Caco-2 (cell line): Measurements from ENCODE around the gene IPO13. TPM values are rescaled to one million over a fixed set of nuclear protein-coding genes. Genes with fewer than 3 reads are reported as not detected.

Experiments
- BruUV-seq: library from RNA; stranded (reverse); fragments of 400-500 nt; replicated peaks from 2 replicates; lab custom pipeline; 2021; lab: Mats Ljungman, UMichigan
- CTCF ChIA-PET: fragments of 300-600 bp; sonication (Branson Sonifier 250); formaldehyde crosslinking; loops from one replicate; lab custom pipeline; 2022; ENCODE audit warnings: antibody characterized with exemption; lab: Charles Lee
- POLR2A ChIA-PET: fragments of 300-600 bp; sonication (Branson Sonifier 250); formaldehyde crosslinking; loops from one replicate; lab custom pipeline; 2022; ENCODE audit warnings: antibody characterized with exemption; lab: Charles Lee
- DNase-seq, 2 experiments: peaks; one replicate each; pipeline versions ENCODE4 v3.0.0 to v3.0.0-alpha.2; 2020 to 2022
- H3K27me3 ChIP-seq: replicated peaks from 2 replicates; pipeline ENCODE4 v1.6.0; 2011; ENCODE audit warnings: low read length; ENCODE audit not compliant: control insufficient read depth, insufficient read depth
- H3K36me3 ChIP-seq: 2 replicates; pipeline ENCODE4 v1.5.1; 2011; ENCODE audit warnings: low read length; ENCODE audit not compliant: control insufficient read depth, insufficient read depth
- H3K4me1 ChIP-seq: fragments of 250-450 bp; sonication (Bioruptor Pico); 2 replicates; pipeline ENCODE4 v1.5.1; 2020; ENCODE audit warnings: mild to moderate bottlenecking
- H3K4me3 ChIP-seq: 2 replicates; pipeline ENCODE4 v1.5.1; 2011; ENCODE audit warnings: low read depth, mild to moderate bottlenecking, control low read depth, low read length
- H3K9me3 ChIP-seq: fragments of 250-450 bp; sonication (Bioruptor Pico); 2 replicates; pipeline ENCODE4 v1.5.1; 2020; ENCODE audit warnings: mild to moderate bottlenecking, moderate library complexity
- H3K27ac Mint-ChIP-seq: one replicate; pipeline ENCODE4 v1.8.0; 2022; ENCODE audit warnings: mixed read lengths; ENCODE audit not compliant: unreplicated experiment
- H3K27me3 Mint-ChIP-seq: one replicate; pipeline ENCODE4 v1.8.0; 2022; ENCODE audit warnings: mixed read lengths; ENCODE audit not compliant: insufficient read depth, unreplicated experiment
- H3K36me3 Mint-ChIP-seq: one replicate; pipeline ENCODE4 v1.8.0; 2022; ENCODE audit warnings: mild to moderate bottlenecking, mixed read lengths; ENCODE audit not compliant: insufficient read depth, unreplicated experiment
- H3K4me1 Mint-ChIP-seq: one replicate; pipeline ENCODE4 v1.8.0; 2022; ENCODE audit warnings: low read depth, mixed read lengths; ENCODE audit not compliant: unreplicated experiment
- H3K4me3 Mint-ChIP-seq: one replicate; pipeline ENCODE4 v1.8.0; 2022; ENCODE audit warnings: mild to moderate bottlenecking, moderate library complexity, mixed read lengths; ENCODE audit not compliant: unreplicated experiment
- H3K9me3 Mint-ChIP-seq: one replicate; pipeline ENCODE4 v1.8.0; 2022; ENCODE audit warnings: mixed read lengths; ENCODE audit not compliant: unreplicated experiment
- CTCF ChIP-seq, 2 experiments: fragments of 200-600 bp in 1 of 2; IDR thresholded peaks; 1 replicate in 1 of 2; 2 replicates in 1 of 2; pipeline versions ENCODE4 v1.5.1 to v1.8.0; 2011 to 2022; ENCODE audit warnings: antibody characterized with exemption in 1 of 2, control low read depth in 1 of 2, inconsistent platforms in 1 of 2, low read depth in 1 of 2, low read length in 1 of 2, mild to moderate bottlenecking in 1 of 2, moderate library complexity in 1 of 2; ENCODE audit not compliant: insufficient read depth in 1 of 2, severe bottlenecking in 1 of 2, unreplicated experiment in 1 of 2
- intact Hi-C: fragments of 100-400 bp; cut with micrococcal nuclease; formaldehyde crosslinking; loops from one replicate; pipeline ENCODE4 v1.10.0; 2022; ENCODE audit not compliant: unreplicated experiment
- total RNA-seq: library from RNA; stranded (reverse); gene quantifications from 2 replicates; pipeline ENCODE4 v1.2.3, GENCODE V29; 2022

IPO13 gene
- total RNA-seq, 1 experiment from 2014 or later = 14.1 TPM

- POLR2A ChIA-PET = no interaction called here
- H3K4me1 Mint-ChIP-seq = peaks cover 24% of the 10 kb centered on the region
Observed at GRCh38 chr1:43980255-43981134, 33.7 kb downstream of the IPO13 start.

GRCh38 chr1:43981135-43981491, 34.4 kb downstream of the IPO13 start:
- ChIA-PET CTCF (no interaction called here), POLR2A (no interaction called here)
- Mint-ChIP-seq H3K9me3 (no peaks in the 10 kb centered on the region), H3K36me3 (peaks cover 33% of the 10 kb centered on the region), H3K4me1 (peaks cover 30% of the 10 kb centered on the region), H3K4me3 (peak overlapping the region; percentile 75), H3K27ac (no peak overlapping the region), H3K27me3 (no peaks in the 10 kb centered on the region)
- no peak overlapping the region for H3K4me3 ChIP-seq
- no peak for TF ChIP-seq CTCF (IDR thresholded peaks at IDR 0.05; ENCODE audit: insufficient read depth in 1 of 2, low read depth in 1 of 2, low read length in 1 of 2, severe bottlenecking in 1 of 2, unreplicated experiment in 1 of 2)
- no TSS peak for BruUV-seq
- peaks cover 3% of the 10 kb centered on the region for H3K36me3 ChIP-seq
- no peaks in the 10 kb centered on the region for H3K9me3 ChIP-seq
- intact Hi-C loops = no loop called here
- DNase-seq = no peak
- H3K4me1 ChIP-seq = peaks cover 21% of the 10 kb centered on the region
- H3K27me3 ChIP-seq = no peaks in the 10 kb centered on the region

More at GRCh38 chr1:43980255-43981134, 33.7 kb downstream of the IPO13 start:
- H3K27me3 ChIP-seq = no peaks in the 10 kb centered on the region
- peak overlapping the region; percentile 52 for H3K27ac Mint-ChIP-seq
- H3K4me3 Mint-ChIP-seq = peak overlapping the region; percentile 75
- intact Hi-C loops = no loop called here
- peaks cover 21% of the 10 kb centered on the region for H3K4me1 ChIP-seq
- H3K9me3 ChIP-seq = no peaks in the 10 kb centered on the region
- no peaks in the 10 kb centered on the region for H3K27me3 Mint-ChIP-seq
- peaks cover 28% of the 10 kb centered on the region for H3K36me3 Mint-ChIP-seq
- BruUV-seq = no TSS peak
- H3K4me3 ChIP-seq = peak overlapping the region; percentile 80
- no peak for TF ChIP-seq CTCF (IDR thresholded peaks at IDR 0.05; ENCODE audit: insufficient read depth in 1 of 2, low read depth in 1 of 2, low read length in 1 of 2, severe bottlenecking in 1 of 2, unreplicated experiment in 1 of 2)
- peaks cover 3% of the 10 kb centered on the region for H3K36me3 ChIP-seq
- DNase-seq = no peak
- no peaks in the 10 kb centered on the region for H3K9me3 Mint-ChIP-seq
- CTCF ChIA-PET = no interaction called here

GRCh38 chr1:43981636-43982035, 34.9 kb downstream of the IPO13 start:
- BruUV-seq = no TSS peak
- H3K27me3 Mint-ChIP-seq = no peaks in the 10 kb centered on the region
- peaks cover 3% of the 10 kb centered on the region for H3K36me3 ChIP-seq
- peaks cover 22% of the 10 kb centered on the region for H3K4me1 ChIP-seq
- H3K36me3 Mint-ChIP-seq = peaks cover 37% of the 10 kb centered on the region
- H3K4me1 Mint-ChIP-seq = peaks cover 33% of the 10 kb centered on the region
- no peak overlapping the region for H3K27ac Mint-ChIP-seq
- H3K27me3 ChIP-seq = no peaks in the 10 kb centered on the region
- TF ChIP-seq CTCF (IDR thresholded peaks at IDR 0.05; ENCODE audit: insufficient read depth in 1 of 2, low read depth in 1 of 2, low read length in 1 of 2, severe bottlenecking in 1 of 2, unreplicated experiment in 1 of 2) = no peak
- no peak overlapping the region for H3K4me3 Mint-ChIP-seq
- POLR2A ChIA-PET = interaction anchor here (0.5 kb wide), 1 partner anchor 306 kb away, joined by 3 read pairs; no protein-coding TSS in a partner anchor
- CTCF ChIA-PET = no interaction called here
- H3K9me3 Mint-ChIP-seq = no peaks in the 10 kb centered on the region
- intact Hi-C loops = no loop called here
- no peak for DNase-seq
- H3K4me3 ChIP-seq = no peak overlapping the region
- H3K9me3 ChIP-seq = no peaks in the 10 kb centered on the region
